ENCODE results near the gene BCLAF3.
A peak's percentile ranks its signal among the peaks of the same experiment; 100 is the strongest.

The BCLAF3 gene

GRCh38 chrX:19968276-19968675 lies 22.6 kb downstream of the BCLAF3 start:
- DNase-seq (ENCODE audit: low read depth in 3 of 3) = no peak

GRCh38 chrX:19966056-19966455 lies 24.8 kb downstream of the BCLAF3 start:
- DNase-seq (ENCODE audit: low read depth in 3 of 3) = no peak

GRCh38 chrX:19964017-19964710 lies 26.7 kb downstream of the BCLAF3 start:
- peak in 2 of 3 experiments; percentile 2 to 20 for DNase-seq (ENCODE audit: low read depth in 3 of 3)

GRCh38 chrX:19960913-19961312 lies 29.9 kb downstream of the BCLAF3 start:
- no peak for DNase-seq (ENCODE audit: low read depth in 3 of 3)

GRCh38 chrX:19958552-19959486 lies 32.0 kb downstream of the BCLAF3 start:
- no peak for DNase-seq (ENCODE audit: low read depth in 3 of 3)

- no peak for DNase-seq (ENCODE audit: low read depth in 3 of 3)
Observed at GRCh38 chrX:19956923-19957322, 33.9 kb downstream of the BCLAF3 start.

- no peak for DNase-seq (ENCODE audit: low read depth in 3 of 3)
Observed at GRCh38 chrX:19956306-19956705, 34.6 kb downstream of the BCLAF3 start.

- no peak for DNase-seq (ENCODE audit: low read depth in 3 of 3)
Observed at GRCh38 chrX:19955306-19955705, 35.6 kb downstream of the BCLAF3 start.

GRCh38 chrX:19954335-19955096 lies 36.3 kb downstream of the BCLAF3 start:
- no peak for DNase-seq (ENCODE audit: low read depth in 3 of 3)

GRCh38 chrX:19953145-19953544 lies 37.7 kb downstream of the BCLAF3 start:
- DNase-seq (ENCODE audit: low read depth in 3 of 3) = no peak

- DNase-seq (ENCODE audit: low read depth in 3 of 3) = no peak
Observed at GRCh38 chrX:19949340-19949739, 41.5 kb downstream of the BCLAF3 start.

GRCh38 chrX:19947612-19948011 lies 43.2 kb downstream of the BCLAF3 start:
- no peak for DNase-seq (ENCODE audit: low read depth in 3 of 3)
